ENCODE data around the gene SMIM38. TPM values are rescaled to one million over a fixed set of nuclear protein-coding genes. Genes with fewer than 3 reads are reported as not detected.

SMIM38 gene
- total RNA-seq, 1 experiment from 2014 or later = 0.54 TPM

GRCh38 chr11:69111624-69112542 is 43.9 kb upstream of the SMIM38 start:
- Histone ChIP-seq H3K9ac (ENCODE audit: low read length) (no peak overlapping the region), H3K9me3 (ENCODE audit: control insufficient read depth in 1 of 2, insufficient read depth in 1 of 2, low read depth in 1 of 2, low read length in 2 of 2) (no peaks in the 10 kb centered on the region; a peak in 1 of 4 replicates), H4K20me1 (ENCODE audit: insufficient read depth) (no peaks in the 10 kb centered on the region), H3K27ac (ENCODE audit: low read depth, low read length) (no peak overlapping the region), H3K27me3 (ENCODE audit: insufficient read depth, low read length) (no peaks in the 10 kb centered on the region), H3K9me2 (ENCODE audit: insufficient read depth) (no peaks in the 10 kb centered on the region), H3K36me3 (ENCODE audit: control insufficient read depth in 1 of 2, insufficient read depth in 2 of 2, low read length in 2 of 2) (no peaks in the 10 kb centered on the region), H3K4me3 (replicated peaks in 1 of 2; ENCODE audit: low read depth in 1 of 2, low read length in 2 of 2) (no peak overlapping the region), H2AFZ (ENCODE audit: low read depth, low read length, poor library complexity, severe bottlenecking) (no peak overlapping the region), H3K4me1 (ENCODE audit: control insufficient read depth in 1 of 2, insufficient read depth in 2 of 2, low read length in 2 of 2) (peaks cover 5 to 9% of the 10 kb centered on the region in 2 experiments; a peak in 3 of 4 replicates), H3K79me2 (ENCODE audit: insufficient read depth, low read length) (no peaks in the 10 kb centered on the region), H3K4me2 (ENCODE audit: low read length) (no peak overlapping the region)
- CTCF ChIA-PET = no interaction called here
- intact Hi-C loops (cut with micrococcal nuclease) = no loop called here
- POLR2A ChIA-PET = no interaction called here
- no peak for ATAC-seq
- no peak for DNase-seq (ENCODE audit: low read depth, low spot score)
- TF ChIP-seq, protein P1, sequence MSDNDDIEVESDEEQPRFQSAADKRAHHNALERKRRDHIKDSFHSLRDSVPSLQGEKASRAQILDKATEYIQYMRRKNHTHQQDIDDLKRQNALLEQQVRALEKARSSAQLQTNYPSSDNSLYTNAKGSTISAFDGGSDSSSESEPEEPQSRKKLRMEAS (IDR thresholded peaks at IDR 0.05) = no peak
- TF ChIP-seq ELF1 (IDR thresholded peaks at IDR 0.05; ENCODE audit: borderline replicate concordance, low read depth) (no peak), REST (IDR thresholded peaks at IDR 0.05; ENCODE audit: low read depth) (no peak), CEBPB (IDR thresholded peaks at IDR 0.05; ENCODE audit: low read depth) (no peak), FOSL1 (IDR thresholded peaks at IDR 0.05; ENCODE audit: low read depth) (no peak), JUND (IDR thresholded peaks at IDR 0.05) (no peak), EZH2phosphoT487 (IDR thresholded peaks at IDR 0.05; ENCODE audit: borderline replicate concordance) (no peak), YY1 (IDR thresholded peaks at IDR 0.05; ENCODE audit: extremely low read depth, insufficient replicate concordance, low read depth, low read length) (no peak), TCF7L2 (IDR thresholded peaks at IDR 0.05; ENCODE audit: borderline replicate concordance, extremely low read depth, insufficient read depth, insufficient read length) (no peak), RAD21 (IDR thresholded peaks at IDR 0.05; ENCODE audit: low read depth) (no peak), ATF3 (IDR thresholded peaks at IDR 0.05) (no peak), POLR2A (IDR thresholded peaks at IDR 0.05; ENCODE audit: borderline replicate concordance, extremely low read depth, insufficient read depth, insufficient read length) (no peak), POLR2AphosphoS5 (IDR thresholded peaks at IDR 0.05; ENCODE audit: low read depth, low read length) (no peak), EGR1 (IDR thresholded peaks at IDR 0.05; ENCODE audit: low read depth) (no peak), CTCF (IDR thresholded peaks at IDR 0.05 in 2 of 3, conservative IDR thresholded peaks at IDR 0.05 in 1 of 3; ENCODE audit: borderline replicate concordance in 1 of 3, insufficient read depth in 1 of 3, low read depth in 2 of 3, low read length in 2 of 3) (no peak), EZH2 (IDR thresholded peaks at IDR 0.05) (no peak)
- RAD21 ChIA-PET (ENCODE audit: low non-redundant PET in 1 of 2, low total read pairs in 2 of 2, uncharacterized antibody in 2 of 2, unreplicated experiment in 2 of 2) = interaction anchor here in 1 of 2 experiments (0.6 kb wide), 1 partner anchor 197 kb away, joined by 3 read pairs; no protein-coding TSS in a partner anchor
- no TSS peak for BruUV-seq (replicated peaks)
